HG03520 (cell line): Measurements from ENCODE around the gene TBPL2.

ENCODE experiments used
- ATAC-seq: cut with Tn5 transposase; IDR thresholded peaks from one replicate; pipeline ENCODE4 v1.9.1; 2021; ENCODE audit warnings: mild to moderate bottlenecking, moderate library complexity; ENCODE audit not compliant: unreplicated experiment

The TBPL2 gene

DNA sequence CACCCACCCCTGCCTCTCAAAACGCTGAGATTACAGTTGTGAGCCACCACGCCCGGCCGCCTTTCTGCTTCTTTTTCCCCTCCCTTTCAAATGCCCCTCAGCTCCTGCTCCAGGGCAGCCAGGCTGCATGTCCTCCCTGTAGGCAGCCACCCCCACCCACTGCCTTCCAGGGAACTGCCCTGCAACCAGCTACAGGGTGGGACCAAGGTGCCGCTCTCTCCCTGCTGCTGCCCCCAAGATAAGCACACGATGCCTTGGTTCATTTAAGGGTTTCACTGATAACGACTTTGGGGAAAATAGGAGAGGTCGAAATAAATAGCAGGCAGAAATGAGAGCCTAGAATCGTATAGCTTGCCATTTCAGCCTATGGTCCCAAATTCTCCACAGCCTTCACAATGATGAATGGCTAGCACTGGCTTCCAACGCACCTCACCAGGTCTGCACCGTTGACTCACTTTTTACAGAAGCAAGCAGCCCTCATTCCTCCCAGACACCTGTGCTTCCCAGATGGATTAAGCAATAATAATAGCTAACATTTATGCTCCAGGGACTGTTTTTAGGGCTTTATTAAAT lies 69.4 kb downstream of the TBPL2 start:
- no peak for ATAC-seq

DNA sequence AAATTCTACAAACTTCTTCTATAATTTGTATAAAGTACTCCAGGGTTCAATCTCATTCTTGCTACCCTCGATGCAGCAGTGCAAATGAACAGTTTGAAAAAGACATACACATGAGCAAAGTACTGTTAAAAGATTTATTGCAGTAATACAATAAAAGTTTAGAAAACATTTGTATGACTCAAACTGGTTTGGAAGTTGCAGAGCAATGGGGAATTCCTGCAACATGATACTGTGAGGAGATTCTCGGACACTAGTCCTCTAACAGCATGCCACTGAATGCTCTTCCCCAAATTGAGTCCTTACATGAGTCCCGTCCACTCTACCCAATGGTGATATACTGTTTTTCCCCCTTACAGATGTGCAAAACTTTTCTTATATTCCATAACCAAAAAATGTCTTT lies 74.1 kb downstream of the TBPL2 start:
- ATAC-seq, result no peak
